ENCODE results near the gene PPP2R2D.

DNA sequence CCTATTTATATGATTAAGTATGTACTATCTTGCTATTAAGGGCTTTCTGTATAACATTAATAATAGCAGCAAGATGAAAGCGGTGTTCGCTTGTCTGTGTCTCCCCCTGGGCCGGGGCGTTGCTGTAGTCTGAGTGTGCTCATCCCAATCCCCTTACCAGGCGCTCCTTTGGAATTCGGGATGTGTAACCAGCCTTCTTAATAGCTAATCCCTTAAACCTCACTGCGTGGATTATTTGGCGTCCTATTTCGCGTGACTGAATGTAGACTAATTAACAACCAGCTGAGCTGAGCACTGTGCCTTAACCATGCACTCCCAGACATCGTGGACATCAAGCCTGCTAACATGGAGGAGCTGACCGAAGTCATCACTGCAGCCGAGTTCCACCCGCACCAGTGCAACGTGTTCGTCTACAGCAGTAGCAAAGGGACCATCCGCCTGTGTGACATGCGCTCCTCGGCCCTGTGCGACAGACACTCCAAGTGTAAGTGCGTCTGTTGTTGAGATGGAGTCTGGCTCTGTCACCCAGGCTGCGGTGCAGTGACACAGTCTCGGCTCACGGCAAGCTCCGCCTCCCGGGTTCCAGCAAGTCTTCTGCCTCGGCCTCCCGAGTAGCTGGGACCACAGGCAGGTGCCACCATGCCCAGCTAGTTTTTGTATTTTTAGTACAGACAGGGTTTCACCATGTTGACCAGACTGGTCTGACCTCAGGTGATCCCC is 44.3 kb downstream of the PPP2R2D start:
- TF ChIP-seq EZH2 (IDR thresholded peaks at IDR 0.05; ENCODE audit: low read length, unreplicated experiment), result no peak
- TF ChIP-seq, protein P1, sequence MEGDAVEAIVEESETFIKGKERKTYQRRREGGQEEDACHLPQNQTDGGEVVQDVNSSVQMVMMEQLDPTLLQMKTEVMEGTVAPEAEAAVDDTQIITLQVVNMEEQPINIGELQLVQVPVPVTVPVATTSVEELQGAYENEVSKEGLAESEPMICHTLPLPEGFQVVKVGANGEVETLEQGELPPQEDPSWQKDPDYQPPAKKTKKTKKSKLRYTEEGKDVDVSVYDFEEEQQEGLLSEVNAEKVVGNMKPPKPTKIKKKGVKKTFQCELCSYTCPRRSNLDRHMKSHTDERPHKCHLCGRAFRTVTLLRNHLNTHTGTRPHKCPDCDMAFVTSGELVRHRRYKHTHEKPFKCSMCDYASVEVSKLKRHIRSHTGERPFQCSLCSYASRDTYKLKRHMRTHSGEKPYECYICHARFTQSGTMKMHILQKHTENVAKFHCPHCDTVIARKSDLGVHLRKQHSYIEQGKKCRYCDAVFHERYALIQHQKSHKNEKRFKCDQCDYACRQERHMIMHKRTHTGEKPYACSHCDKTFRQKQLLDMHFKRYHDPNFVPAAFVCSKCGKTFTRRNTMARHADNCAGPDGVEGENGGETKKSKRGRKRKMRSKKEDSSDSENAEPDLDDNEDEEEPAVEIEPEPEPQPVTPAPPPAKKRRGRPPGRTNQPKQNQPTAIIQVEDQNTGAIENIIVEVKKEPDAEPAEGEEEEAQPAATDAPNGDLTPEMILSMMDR (conservative IDR thresholded peaks at IDR 0.05; ENCODE audit: low read depth, low read length), result no peak

Measured in PC-3 (cell line).